ENCODE data around the gene FILIP1L. TPM values are rescaled to one million over a fixed set of nuclear protein-coding genes. Genes with fewer than 3 reads are reported as not detected.

The FILIP1L gene
- total and polyA plus RNA-seq, 2 donors = 75.1 to 103 TPM

DNA sequence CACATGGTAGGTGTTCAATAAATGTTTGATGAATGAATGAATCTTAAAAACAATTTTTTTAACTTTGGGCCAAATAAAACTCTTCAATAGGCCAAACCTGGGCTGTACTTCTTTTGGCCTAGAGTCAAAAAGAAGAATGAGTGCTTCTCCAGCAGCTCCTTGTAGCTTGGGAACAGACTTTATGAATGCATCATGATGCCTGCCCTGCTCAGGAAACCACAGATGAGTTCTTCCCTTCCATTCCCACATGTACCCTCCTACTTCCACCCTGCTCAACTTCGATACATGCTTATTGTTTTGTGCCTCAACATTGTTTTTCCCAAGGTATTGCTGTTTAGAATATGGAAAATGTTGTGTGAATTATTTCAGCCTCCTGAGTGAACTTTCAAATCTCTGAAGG lies 87.0 kb downstream of the FILIP1L start:
- Histone ChIP-seq H3K27ac (ENCODE audit: low read depth) (no peak overlapping the region), H3K36me3 (ENCODE audit: insufficient read depth) (no peaks in the 10 kb centered on the region), H3K4me3 (ENCODE audit: low read depth, low read length) (no peak overlapping the region), H3K4me1 (ENCODE audit: insufficient read depth) (peaks cover 2% of the 10 kb centered on the region)
- WGBS = 88% methylated on average over 1 of the region's 1 CpG
- no peak for DNase-seq (ENCODE audit: extremely low spot score)

DNA sequence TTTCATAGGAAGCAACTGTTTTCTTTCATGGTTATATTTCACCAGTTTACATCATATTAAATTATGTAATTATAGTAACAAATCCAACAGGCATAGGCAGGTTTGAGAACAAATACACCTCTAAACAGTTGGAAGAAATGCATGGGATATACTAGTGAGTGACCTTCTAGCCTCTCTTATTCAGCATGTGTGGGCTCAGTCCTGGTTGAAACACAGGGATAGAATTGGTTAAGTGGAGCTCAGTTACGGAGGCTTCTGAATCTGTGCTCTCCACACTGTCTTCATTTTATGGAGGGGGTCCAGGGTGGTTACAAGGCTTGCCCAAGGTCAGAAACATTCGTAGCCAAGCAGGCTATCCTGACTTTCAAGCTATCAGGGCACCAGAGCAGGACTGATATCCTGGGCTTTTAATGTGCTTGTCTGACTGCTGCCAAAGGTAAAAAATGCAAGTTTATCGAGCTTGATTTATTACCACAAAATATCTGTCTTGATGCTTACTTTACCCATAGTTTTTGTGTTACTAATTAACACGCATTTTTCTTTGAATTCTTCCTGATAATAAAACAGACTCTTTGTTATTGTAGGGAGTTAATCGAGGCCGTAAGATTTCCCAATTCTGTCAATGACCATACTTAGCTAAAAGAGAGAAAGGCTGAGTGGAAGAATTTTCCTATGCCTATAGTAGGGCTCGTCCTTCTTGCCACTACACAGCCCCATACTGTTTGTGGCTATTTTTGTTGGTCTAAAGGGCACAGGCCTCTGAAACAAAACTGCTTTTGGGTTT lies 89.6 kb downstream of the FILIP1L start:
- WGBS = 33% methylated on average over 7 of the region's 7 CpGs
- Histone ChIP-seq H3K4me1 (ENCODE audit: insufficient read depth) (peaks cover 2% of the 10 kb centered on the region), H3K36me3 (ENCODE audit: insufficient read depth) (no peaks in the 10 kb centered on the region), H3K27ac (ENCODE audit: low read depth) (no peak overlapping the region), H3K4me3 (ENCODE audit: low read depth, low read length) (no peak overlapping the region)
- DNase-seq (ENCODE audit: extremely low spot score) = no peak

DNA sequence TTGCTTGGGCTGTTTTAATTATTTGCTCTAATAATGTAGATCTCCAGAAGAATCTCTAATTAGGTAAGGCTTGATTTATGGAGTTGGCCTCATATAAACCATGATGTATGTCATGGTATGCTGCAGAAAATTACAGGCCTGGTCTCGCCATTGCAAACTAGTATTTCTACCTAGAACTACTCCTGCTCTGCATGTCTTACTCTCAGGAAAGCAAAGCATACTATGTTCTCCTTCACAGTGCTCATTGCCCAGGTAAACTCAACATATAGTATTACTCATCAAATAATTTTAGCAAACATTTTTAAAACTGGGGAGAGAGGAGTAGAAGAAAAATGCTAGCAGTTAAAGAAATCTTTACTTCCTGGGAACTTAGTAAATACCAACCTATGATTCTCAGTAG lies 90.7 kb downstream of the FILIP1L start:
- DNase-seq (ENCODE audit: extremely low spot score) = no peak
- H3K36me3 ChIP-seq (ENCODE audit: insufficient read depth) = no peaks in the 10 kb centered on the region
- H3K27ac ChIP-seq (ENCODE audit: low read depth) = no peak overlapping the region
- WGBS = 91% methylated on average over 1 of the region's 1 CpG
- peaks cover 2% of the 10 kb centered on the region for H3K4me1 ChIP-seq (ENCODE audit: insufficient read depth)
- H3K4me3 ChIP-seq (ENCODE audit: low read depth, low read length) = no peak overlapping the region

DNA sequence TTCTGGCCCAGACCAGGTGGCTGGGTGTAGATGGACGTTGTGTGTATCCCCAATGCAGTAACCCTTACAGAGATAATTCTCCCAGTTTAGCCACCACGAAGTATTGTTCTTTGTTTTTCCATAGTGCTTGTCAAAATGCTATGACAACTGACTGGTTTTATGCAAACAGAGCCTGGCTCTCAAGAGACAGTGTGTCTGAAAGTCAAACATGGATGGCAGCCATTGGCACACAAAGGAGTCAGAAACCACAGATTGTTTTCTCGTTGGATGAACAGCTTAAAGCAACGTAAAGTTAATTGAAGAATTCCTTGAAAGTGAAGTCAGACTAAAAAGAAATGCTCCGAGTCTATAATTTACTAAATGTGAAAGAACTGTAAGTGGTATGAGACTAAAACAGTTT lies 91.2 kb downstream of the FILIP1L start:
- Histone ChIP-seq H3K36me3 (ENCODE audit: insufficient read depth) (no peaks in the 10 kb centered on the region), H3K4me3 (ENCODE audit: low read depth, low read length) (no peak overlapping the region), H3K27ac (ENCODE audit: low read depth) (no peak overlapping the region), H3K4me1 (ENCODE audit: insufficient read depth) (peaks cover 2% of the 10 kb centered on the region)
- 42% methylated on average over 5 of the region's 5 CpGs for WGBS
- DNase-seq (ENCODE audit: extremely low spot score) = no peak

DNA sequence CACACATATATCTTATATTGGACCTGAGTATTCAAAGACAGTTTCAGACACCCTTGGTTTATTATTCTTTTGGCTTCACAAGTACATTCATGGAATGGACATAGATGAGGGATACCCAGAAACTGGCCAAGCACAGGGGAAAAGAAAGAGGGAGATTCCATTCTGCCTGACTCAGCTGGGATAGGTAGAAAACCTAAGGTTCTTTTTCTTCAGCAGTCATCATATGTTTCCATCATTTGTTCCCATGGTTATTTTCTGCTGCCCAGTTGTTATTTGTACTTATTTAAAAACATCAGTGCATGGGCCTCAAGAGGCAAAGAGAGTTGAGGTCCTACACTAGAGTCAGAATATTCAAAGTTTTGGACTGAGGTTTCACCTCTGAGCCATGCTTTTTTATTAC lies 91.8 kb downstream of the FILIP1L start:
- no peaks in the 10 kb centered on the region for H3K36me3 ChIP-seq (ENCODE audit: insufficient read depth)
- H3K4me1 ChIP-seq (ENCODE audit: insufficient read depth) = peaks cover 2% of the 10 kb centered on the region
- no peak for DNase-seq (ENCODE audit: extremely low spot score)
- H3K27ac ChIP-seq (ENCODE audit: low read depth) = no peak overlapping the region
- no peak overlapping the region for H3K4me3 ChIP-seq (ENCODE audit: low read depth, low read length)

DNA sequence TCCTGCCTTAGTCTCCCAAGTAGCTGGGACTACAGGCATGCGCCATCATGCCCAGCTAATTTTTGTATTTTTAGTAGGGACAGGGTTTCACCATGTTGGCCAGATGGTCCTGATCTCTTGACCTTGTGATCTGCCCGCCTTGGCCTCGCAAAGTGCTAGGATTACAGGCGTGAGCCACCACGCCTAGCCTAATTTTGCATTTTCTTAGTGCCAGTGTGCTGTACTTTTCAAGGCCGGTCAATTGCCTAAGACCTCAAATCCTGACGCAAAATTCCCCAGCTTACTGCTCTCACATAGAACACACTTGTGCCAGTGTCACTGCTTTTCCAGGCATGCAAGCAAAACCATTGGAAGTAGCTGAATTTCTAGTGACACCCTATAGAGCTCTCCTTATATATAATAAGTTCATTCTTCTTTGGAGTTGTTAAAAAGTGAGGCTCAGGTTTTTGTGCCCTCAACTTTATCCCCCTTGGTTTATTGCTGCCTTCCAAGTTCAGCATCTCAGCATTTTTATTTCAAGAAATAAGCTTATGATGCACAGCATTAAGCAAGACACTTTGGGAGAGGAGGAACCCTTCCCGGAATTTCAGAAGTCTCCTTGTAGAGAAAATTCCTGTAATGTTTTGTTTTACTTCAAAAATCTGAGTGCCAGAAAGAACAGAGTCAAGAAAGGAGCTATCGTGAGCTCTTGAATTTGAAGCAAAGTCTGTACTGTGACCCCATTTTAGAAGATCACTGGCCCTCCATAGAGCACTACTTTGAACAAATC lies 93.2 kb downstream of the FILIP1L start:
- Histone ChIP-seq H3K4me1 (ENCODE audit: insufficient read depth) (peaks cover 2% of the 10 kb centered on the region), H3K36me3 (ENCODE audit: insufficient read depth) (no peaks in the 10 kb centered on the region), H3K27ac (ENCODE audit: low read depth) (no peak overlapping the region), H3K4me3 (ENCODE audit: low read depth, low read length) (no peak overlapping the region)
- WGBS = 87% methylated on average over 9 of the region's 9 CpGs
- no peak for DNase-seq (ENCODE audit: extremely low spot score)

DNA sequence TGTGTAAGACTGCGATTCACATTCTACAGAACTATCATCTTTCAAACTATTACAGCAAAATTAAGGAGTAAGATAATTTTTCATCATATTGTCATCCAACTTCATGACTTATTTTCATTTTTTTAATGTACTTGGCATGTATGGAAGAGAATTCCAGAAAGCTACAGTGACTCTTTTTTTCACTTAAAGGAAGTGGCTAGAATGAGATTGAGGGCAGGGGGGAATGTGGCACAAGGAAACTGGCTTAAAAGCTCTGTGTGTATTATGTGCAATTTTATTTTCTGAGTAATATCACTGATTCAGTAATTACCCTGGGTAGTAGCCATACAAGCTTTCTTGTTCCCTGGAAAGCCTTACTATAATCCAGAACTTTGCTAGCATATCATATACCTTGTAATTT lies 94.6 kb downstream of the FILIP1L start:
- no peak overlapping the region for H3K4me3 ChIP-seq (ENCODE audit: low read depth, low read length)
- 96% methylated on average over 1 of the region's 1 CpG for WGBS
- H3K27ac ChIP-seq (ENCODE audit: low read depth) = no peak overlapping the region
- no peaks in the 10 kb centered on the region for H3K36me3 ChIP-seq (ENCODE audit: insufficient read depth)
- peaks cover 2% of the 10 kb centered on the region for H3K4me1 ChIP-seq (ENCODE audit: insufficient read depth)
- DNase-seq (ENCODE audit: extremely low spot score) = no peak

DNA sequence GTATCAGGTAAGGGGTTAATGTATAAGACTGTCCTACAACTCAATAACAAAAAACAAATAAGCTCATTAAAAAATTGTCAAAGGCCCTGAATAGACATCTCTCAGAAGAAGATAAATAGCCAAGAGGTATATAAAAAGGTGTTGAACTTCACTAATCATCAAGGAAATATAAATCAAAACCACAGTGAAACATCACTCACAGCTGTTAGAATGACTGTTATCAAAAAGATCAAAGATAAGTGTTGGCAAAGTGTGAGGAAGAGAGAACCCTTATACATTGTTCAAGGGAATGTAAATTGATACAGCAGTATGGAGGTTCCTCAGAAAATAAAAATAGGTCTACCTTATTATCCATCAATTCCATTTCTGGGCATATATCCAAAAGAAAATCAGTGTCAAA lies 95.5 kb downstream of the FILIP1L start:
- Histone ChIP-seq H3K4me1 (ENCODE audit: insufficient read depth) (peaks cover under 1% of the 10 kb centered on the region), H3K27ac (ENCODE audit: low read depth) (no peak overlapping the region), H3K4me3 (ENCODE audit: low read depth, low read length) (no peak overlapping the region), H3K36me3 (ENCODE audit: insufficient read depth) (no peaks in the 10 kb centered on the region)
- no peak for DNase-seq (ENCODE audit: extremely low spot score)

DNA sequence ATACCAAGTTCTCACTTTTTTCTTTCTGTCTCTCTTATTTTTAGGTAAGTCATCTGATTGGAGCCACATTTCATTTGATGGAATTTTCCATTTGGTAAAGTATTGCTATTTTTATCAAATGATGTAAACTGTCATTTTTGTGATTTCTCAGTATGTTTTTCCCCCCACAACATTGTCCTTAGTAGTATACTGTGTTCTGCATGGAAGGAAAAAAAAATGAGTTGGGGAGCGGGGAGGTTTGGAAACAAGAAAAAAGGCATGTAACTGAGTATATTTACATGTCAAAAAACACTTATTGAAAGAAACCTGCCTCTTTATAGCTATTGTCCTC lies 104.2 kb downstream of the FILIP1L start:
- no peak overlapping the region for H3K27ac ChIP-seq (ENCODE audit: low read depth)
- WGBS = 98% methylated on average over 1 of the region's 1 CpG

DNA sequence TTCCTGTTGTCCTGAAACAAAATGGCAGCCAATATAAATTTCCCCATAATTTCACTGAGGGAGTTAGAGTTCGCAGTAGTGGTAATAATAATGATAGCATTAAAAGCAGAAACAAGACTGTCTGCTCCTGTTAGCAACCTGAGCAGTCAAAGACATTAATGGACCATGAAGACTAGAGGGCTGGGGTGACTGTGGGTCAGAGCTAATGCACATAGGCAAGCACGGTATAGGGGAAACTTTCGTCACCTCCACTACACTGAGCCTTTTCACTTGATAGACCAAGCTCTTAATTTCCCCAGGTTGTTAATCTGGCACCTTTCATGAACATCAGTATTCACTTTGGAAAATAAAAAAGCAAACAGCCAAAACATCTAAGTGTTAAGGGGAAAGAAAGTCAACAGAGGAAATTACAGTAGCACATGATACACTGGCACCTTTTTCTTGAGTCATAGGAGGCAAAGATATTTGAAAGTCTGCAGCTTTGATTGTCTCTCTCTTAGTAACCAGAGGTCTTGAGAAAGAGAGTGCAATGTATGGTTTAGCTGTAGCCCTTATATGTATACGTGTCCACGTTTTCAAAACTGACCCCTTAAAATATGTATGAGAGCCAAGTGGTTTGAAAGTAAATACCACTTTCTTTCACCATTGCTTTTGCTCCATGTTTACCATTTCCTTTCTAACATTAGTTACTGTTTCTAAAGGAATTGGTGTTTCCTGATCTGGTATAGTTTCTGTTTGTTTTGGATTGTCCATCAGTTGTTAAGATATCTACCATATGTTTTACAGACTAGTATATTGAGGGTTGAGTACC lies 104.8 kb downstream of the FILIP1L start:
- H3K36me3 ChIP-seq (ENCODE audit: insufficient read depth) = no peaks in the 10 kb centered on the region
- no peak overlapping the region for H3K27ac ChIP-seq (ENCODE audit: low read depth)
- no peak for DNase-seq (ENCODE audit: extremely low spot score)
- WGBS = 80% methylated on average over 5 of the region's 5 CpGs
- H3K4me3 ChIP-seq (ENCODE audit: low read depth, low read length) = no peak overlapping the region
- no peaks in the 10 kb centered on the region for H3K4me1 ChIP-seq (ENCODE audit: insufficient read depth)

More for the DNA sequence above, 104.2 kb downstream of the FILIP1L start:
- no peak overlapping the region for H3K4me3 ChIP-seq (ENCODE audit: low read depth, low read length)
- DNase-seq (ENCODE audit: extremely low spot score) = no peak
- H3K36me3 ChIP-seq (ENCODE audit: insufficient read depth) = no peaks in the 10 kb centered on the region
- H3K4me1 ChIP-seq (ENCODE audit: insufficient read depth) = no peaks in the 10 kb centered on the region

DNA sequence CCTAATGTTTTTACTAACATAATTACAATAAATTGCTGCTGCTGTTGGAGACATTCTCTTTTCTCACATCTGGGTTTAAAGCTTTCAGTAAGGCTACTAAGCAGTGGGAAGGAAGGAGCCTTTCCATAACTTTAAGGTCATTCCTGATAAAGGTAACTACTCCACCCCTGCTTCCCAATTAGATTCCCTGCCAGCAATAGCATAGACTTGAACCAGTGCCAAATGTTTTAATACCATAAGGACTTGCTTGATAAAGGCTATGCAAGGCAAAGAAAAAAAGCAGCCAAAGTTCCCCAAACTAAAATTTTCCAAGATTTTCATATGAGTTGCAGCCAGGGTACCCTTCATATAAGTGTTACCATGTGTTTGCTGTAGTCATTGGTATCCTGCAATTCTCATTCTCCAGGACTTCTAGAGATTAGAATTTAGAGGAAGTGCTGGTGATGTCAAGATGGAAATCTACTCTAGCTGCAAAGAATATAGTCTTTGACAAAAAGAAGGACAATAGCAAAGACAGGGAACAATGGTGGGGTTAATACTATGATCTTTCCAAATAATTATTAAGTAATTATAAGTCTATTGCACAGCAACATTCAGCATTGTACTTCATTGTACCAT lies 106.1 kb downstream of the FILIP1L start:
- DNase-seq (ENCODE audit: extremely low spot score) = no peak
- Histone ChIP-seq H3K36me3 (ENCODE audit: insufficient read depth) (no peaks in the 10 kb centered on the region), H3K4me3 (ENCODE audit: low read depth, low read length) (no peak overlapping the region), H3K4me1 (ENCODE audit: insufficient read depth) (no peaks in the 10 kb centered on the region), H3K27ac (ENCODE audit: low read depth) (no peak overlapping the region)

DNA sequence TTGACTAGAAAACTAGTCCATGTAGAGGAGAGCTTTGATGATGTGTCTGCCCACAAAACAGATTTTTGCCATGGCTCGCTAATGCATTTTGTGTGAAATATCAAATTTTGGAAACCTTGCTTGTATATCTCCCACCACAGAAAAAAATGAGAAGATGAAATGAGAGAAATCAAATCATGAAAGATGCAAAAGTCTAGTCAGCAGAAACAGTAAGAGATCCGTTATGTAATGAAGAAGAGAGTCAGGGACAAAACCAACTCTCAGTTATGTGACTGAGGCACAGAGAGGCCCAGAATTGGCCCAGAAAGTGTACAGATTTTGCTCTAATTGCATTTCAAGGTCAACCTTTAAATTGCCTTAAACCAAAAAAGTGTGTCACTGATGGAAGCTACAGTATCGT lies 107.0 kb downstream of the FILIP1L start:
- Histone ChIP-seq H3K4me1 (ENCODE audit: insufficient read depth) (no peaks in the 10 kb centered on the region), H3K4me3 (ENCODE audit: low read depth, low read length) (no peak overlapping the region), H3K27ac (ENCODE audit: low read depth) (no peak overlapping the region), H3K36me3 (ENCODE audit: insufficient read depth) (no peaks in the 10 kb centered on the region)
- WGBS = 94% methylated on average over 3 of the region's 3 CpGs
- no peak for DNase-seq (ENCODE audit: extremely low spot score)

DNA sequence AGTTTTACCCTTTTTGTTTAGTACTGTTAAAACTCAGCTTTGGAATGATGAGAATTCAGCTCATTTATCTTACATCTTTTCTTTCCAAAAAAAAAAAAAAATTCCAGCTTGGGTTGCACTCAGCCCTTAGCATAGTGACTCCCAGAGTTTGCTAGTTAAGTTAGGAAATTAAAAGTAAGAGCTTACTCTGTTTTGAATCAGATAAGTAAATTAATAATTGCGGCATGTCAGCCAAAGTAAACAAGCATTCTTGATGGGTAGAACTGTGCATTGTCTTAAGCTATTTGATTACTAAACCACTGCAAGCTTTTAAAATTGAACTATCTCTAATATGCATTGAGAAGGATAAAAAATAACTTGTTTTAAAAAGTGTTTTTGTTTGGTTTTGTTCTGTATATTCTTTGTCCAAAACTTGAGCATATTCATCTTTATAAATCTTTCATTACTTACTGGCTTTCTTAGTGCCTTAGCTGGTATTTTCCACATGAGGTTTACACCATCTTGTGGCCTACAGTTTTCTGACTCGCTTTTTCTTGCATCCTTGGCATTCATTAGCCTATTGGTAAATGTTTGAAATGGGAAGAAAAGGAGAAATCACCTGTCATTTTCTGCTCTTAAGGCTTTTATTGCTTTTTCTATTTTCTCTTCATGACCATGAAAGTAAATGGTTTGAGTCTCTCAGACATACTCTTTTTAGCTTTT lies 107.6 kb downstream of the FILIP1L start:
- H3K4me1 ChIP-seq (ENCODE audit: insufficient read depth) = no peaks in the 10 kb centered on the region
- 33% methylated on average over 2 of the region's 2 CpGs for WGBS
- H3K36me3 ChIP-seq (ENCODE audit: insufficient read depth) = no peaks in the 10 kb centered on the region
- no peak for DNase-seq (ENCODE audit: extremely low spot score)
- H3K4me3 ChIP-seq (ENCODE audit: low read depth, low read length) = no peak overlapping the region
- H3K27ac ChIP-seq (ENCODE audit: low read depth) = no peak overlapping the region

All from urinary bladder (tissue), 4 donors.